Fibroblast of lung (primary cell): Measurements from ENCODE around the gene MTHFD2. TPM values are rescaled to one million over a fixed set of nuclear protein-coding genes. Genes with fewer than 3 reads are reported as not detected.

Experiments used
- DNase-seq, 2 donors: peaks; one replicate each; pipeline versions ENCODE4 v3.0.0 to v3.0.0-alpha.2; 2010; ENCODE audit warnings: low read depth in 2 of 2
- H2AFZ ChIP-seq: 2 replicates; pipeline ENCODE4 v1.5.1; 2012; ENCODE audit warnings: low read length, control low read depth, inconsistent platforms
- H3K27ac ChIP-seq: 2 replicates; pipeline ENCODE4 v1.5.1; 2011; ENCODE audit warnings: low read length, control low read depth; ENCODE audit not compliant: insufficient read depth
- H3K27me3 ChIP-seq: 2 replicates; pipeline ENCODE4 v1.5.1; 2011; ENCODE audit warnings: mild to moderate bottlenecking, low read length; ENCODE audit not compliant: control insufficient read depth, insufficient read depth
- H3K36me3 ChIP-seq: 2 replicates; pipeline ENCODE4 v1.5.1; 2011; ENCODE audit warnings: low read length; ENCODE audit not compliant: control insufficient read depth, insufficient read depth
- H3K4me1 ChIP-seq: 2 replicates; pipeline ENCODE4 v1.5.1; 2011; ENCODE audit warnings: low read length; ENCODE audit not compliant: control insufficient read depth, insufficient read depth; ENCODE audit errors: extremely low read depth
- H3K4me2 ChIP-seq: 2 replicates; pipeline ENCODE4 v1.5.1; 2011; ENCODE audit warnings: low read length, control low read depth; ENCODE audit not compliant: insufficient read depth; ENCODE audit errors: extremely low read depth
- H3K4me3 ChIP-seq, 4 experiments: fragments of 200-600 bp in 1 of 4; sonication (generic) in 1 of 4; replicated peaks in 1 of 4; 2 replicates each; pipeline ENCODE4 v1.5.1; 2011 to 2016; ENCODE audit warnings: low read length in 4 of 4, low read depth in 3 of 4, mild to moderate bottlenecking in 3 of 4, control low read depth in 2 of 4, inconsistent platforms in 1 of 4, mixed read lengths in 1 of 4; ENCODE audit not compliant: insufficient read depth in 1 of 4; ENCODE audit errors: control extremely low read depth in 1 of 4
- H3K79me2 ChIP-seq: 2 replicates; pipeline ENCODE4 v1.5.1; 2012; ENCODE audit warnings: mild to moderate bottlenecking, low read length, inconsistent platforms; ENCODE audit not compliant: control insufficient read depth, insufficient read depth
- H3K9ac ChIP-seq: 2 replicates; pipeline ENCODE4 v1.5.1; 2011; ENCODE audit warnings: mild to moderate bottlenecking, low read length, control low read depth; ENCODE audit not compliant: insufficient read depth
- H3K9me3 ChIP-seq: 2 replicates; pipeline ENCODE4 v1.5.1; 2012; ENCODE audit warnings: low read depth, low read length; ENCODE audit not compliant: control insufficient read depth, insufficient read depth
- H4K20me1 ChIP-seq: 2 replicates; pipeline ENCODE4 v1.5.1; 2011; ENCODE audit warnings: low read length; ENCODE audit not compliant: control insufficient read depth, insufficient read depth; ENCODE audit errors: extremely low read depth
- CTCF ChIP-seq, 2 donors: IDR thresholded peaks in 1 of 2; conservative IDR thresholded peaks in 1 of 2; 1 replicate in 1 of 2; 2 replicates in 1 of 2; pipeline ENCODE4 v1.5.1; 2011 to 2012; ENCODE audit warnings: low read length in 2 of 2, control low read depth in 1 of 2, inconsistent platforms in 1 of 2, low read depth in 1 of 2, mild to moderate bottlenecking in 1 of 2
- EZH2 ChIP-seq: IDR thresholded peaks from 2 replicates; pipeline ENCODE4 v1.5.1; 2012; ENCODE audit warnings: low read length, control low read depth, mild to moderate bottlenecking; ENCODE audit errors: missing control alignments
- polyA minus RNA-seq: library from RNA; depleted of rRNA, polyadenylated mRNA; stranded (reverse); fragments of >200 nt; gene quantifications from 2 replicates; pipeline ENCODE4 v1.2.3, GENCODE V29; 2011; ENCODE audit warnings: low replicate concordance
- polyA plus RNA-seq, 2 donors: library from polyadenylated mRNA; depleted of rRNA in 1 of 2; stranded (reverse) in 1 of 2; unstranded in 1 of 2; fragments of >200 nt; gene quantifications; 2 replicates each; pipeline ENCODE4 v1.2.1, GENCODE V29; 2011 to 2012; ENCODE audit warnings: missing spikeins in 1 of 2
- total RNA-seq: library from RNA; depleted of rRNA; stranded (reverse); fragments of >200 nt; gene quantifications from 2 replicates; pipeline ENCODE4 v1.2.1, GENCODE V29; 2014

MTHFD2 gene
- total RNA-seq = 325 and 334 TPM in 2 replicates
- polyA plus RNA-seq = 72.2 and 95.4 TPM in 2 replicates
- polyA plus RNA-seq (2012) = 62.4 and 69.5 TPM in 2 replicates
- polyA minus RNA-seq = 24.5 and 25.9 TPM in 2 replicates

GRCh38 chr2:74198461-74199274, at the start of gene MTHFD2:
MTHFD2 (plus strand) TSS chr2:74198615; CDS start chr2:74198642, 27 bp downstream.
- peaks cover 34% of the 10 kb centered on the region for H3K79me2 ChIP-seq
- H3K4me1 ChIP-seq = peaks cover 7% of the 10 kb centered on the region
- H3K4me3 ChIP-seq = peak within 1 kb of the TSS; percentile 79 to 98 (median 86)
- H2AFZ ChIP-seq = peak within 1 kb of the TSS; percentile 75
- peak; percentile 98 for DNase-seq
- no peaks in the 10 kb centered on the region for H3K36me3 ChIP-seq
- TF ChIP-seq CTCF (conservative IDR thresholded peaks at IDR 0.05 in 1 of 2, IDR thresholded peaks at IDR 0.05 in 1 of 2; ENCODE audit: low read depth in 1 of 2, low read length in 2 of 2) = peak; percentile 63 to 71
- no peak for TF ChIP-seq EZH2
- peak within 1 kb of the TSS; percentile 90 for H3K4me2 ChIP-seq
- H3K27ac ChIP-seq = peak within 1 kb of the TSS; percentile 96
- H3K9ac ChIP-seq = peak within 1 kb of the TSS; percentile 97
- H4K20me1 ChIP-seq = no peaks in the 10 kb centered on the region
- H3K9me3 ChIP-seq = no peaks in the 10 kb centered on the region
- no peaks in the 10 kb centered on the region for H3K27me3 ChIP-seq

- peaks cover 9% of the 10 kb centered on the region for H3K79me2 ChIP-seq
- TF ChIP-seq EZH2 = no peak
- TF ChIP-seq CTCF (conservative IDR thresholded peaks at IDR 0.05 in 1 of 2, IDR thresholded peaks at IDR 0.05 in 1 of 2; ENCODE audit: low read depth in 1 of 2, low read length in 2 of 2) = no peak
- DNase-seq = no peak
- H3K27me3 ChIP-seq = no peaks in the 10 kb centered on the region
- no peak overlapping the region for H3K9ac ChIP-seq
- peaks cover 3% of the 10 kb centered on the region for H3K36me3 ChIP-seq
- no peaks in the 10 kb centered on the region for H4K20me1 ChIP-seq
- H3K4me2 ChIP-seq = no peak overlapping the region
- no peak overlapping the region for H3K27ac ChIP-seq
- no peak overlapping the region for H2AFZ ChIP-seq
- no peaks in the 10 kb centered on the region for H3K9me3 ChIP-seq
- peaks cover 7% of the 10 kb centered on the region for H3K4me1 ChIP-seq
- H3K4me3 ChIP-seq = no peak overlapping the region
Observed at GRCh38 chr2:74149247-74149525, 49.2 kb upstream of the MTHFD2 start.

- no peak overlapping the region for H3K4me2 ChIP-seq
- H3K9me3 ChIP-seq = no peaks in the 10 kb centered on the region
- H3K9ac ChIP-seq = no peak overlapping the region
- no peaks in the 10 kb centered on the region for H4K20me1 ChIP-seq
- no peaks in the 10 kb centered on the region for H3K27me3 ChIP-seq
- no peak overlapping the region for H2AFZ ChIP-seq
- H3K27ac ChIP-seq = no peak overlapping the region
- peaks cover 5% of the 10 kb centered on the region for H3K36me3 ChIP-seq
- peaks cover 9% of the 10 kb centered on the region for H3K79me2 ChIP-seq
- H3K4me1 ChIP-seq = peaks cover 7% of the 10 kb centered on the region
- no peak for DNase-seq
- TF ChIP-seq CTCF (conservative IDR thresholded peaks at IDR 0.05 in 1 of 2, IDR thresholded peaks at IDR 0.05 in 1 of 2; ENCODE audit: low read depth in 1 of 2, low read length in 2 of 2) (no peak), EZH2 (no peak)
- H3K4me3 ChIP-seq = no peak overlapping the region
Observed at GRCh38 chr2:74149570-74150319, 48.7 kb upstream of the MTHFD2 start.
